Duodenal mucosa (tissue), 2 donors: ENCODE measurements around the gene PSMC4.
"Not testable (repeated sequence)": the region's sequence is repeated elsewhere in the genome, so short reads cannot be mapped to it uniquely, and the experiment has no call there.

Source experiments
- H3K27ac ChIP-seq: one replicate; pipeline ENCODE4 v1.7.0; 2013; ENCODE audit warnings: low read depth, low read length
- H3K27me3 ChIP-seq, 2 donors: one replicate each; pipeline ENCODE4 v1.7.0; 2013; ENCODE audit warnings: low read length in 2 of 2, control low read depth in 1 of 2; ENCODE audit not compliant: insufficient read depth in 2 of 2, control insufficient read depth in 1 of 2
- H3K36me3 ChIP-seq, 2 donors: one replicate each; pipeline ENCODE4 v1.7.0; 2013; ENCODE audit warnings: low read length in 2 of 2, control low read depth in 1 of 2; ENCODE audit not compliant: insufficient read depth in 2 of 2, control insufficient read depth in 1 of 2
- H3K4me1 ChIP-seq, 2 donors: one replicate each; pipeline ENCODE4 v1.7.0; 2013; ENCODE audit warnings: low read length in 2 of 2, control low read depth in 1 of 2; ENCODE audit not compliant: insufficient read depth in 2 of 2, control insufficient read depth in 1 of 2
- H3K4me3 ChIP-seq, 2 donors: one replicate each; pipeline ENCODE4 v1.7.0; 2013; ENCODE audit warnings: low read length in 2 of 2, low read depth in 1 of 2
- H3K9ac ChIP-seq, 2 donors: one replicate each; pipeline ENCODE4 v1.7.0; 2013; ENCODE audit warnings: low read length in 2 of 2, low read depth in 1 of 2
- H3K9me3 ChIP-seq, 2 donors: one replicate each; pipeline ENCODE4 v1.7.0; 2013; ENCODE audit warnings: low read length in 2 of 2, control low read depth in 1 of 2; ENCODE audit not compliant: control insufficient read depth in 1 of 2

Gene PSMC4

GRCh38 chr19:39942366-39942730 lies 28.6 kb upstream of the PSMC4 start:
- Histone ChIP-seq H3K4me1 (peaks cover 40 to 46% of the 10 kb centered on the region in 2 donors), H3K9ac (no peak overlapping the region), H3K9me3 (no peaks in the 10 kb centered on the region), H3K36me3 (no peaks in the 10 kb centered on the region), H3K27ac (no peak overlapping the region), H3K4me3 (no peak overlapping the region), H3K27me3 (no peaks in the 10 kb centered on the region)

GRCh38 chr19:39943586-39943985 lies 27.4 kb upstream of the PSMC4 start:
- H3K4me3 ChIP-seq: peak overlapping the region in 1 of 2 donors; percentile 56
- peak overlapping the region; percentile 4 to 20 for H3K9ac ChIP-seq
- no peaks in the 10 kb centered on the region for H3K9me3 ChIP-seq
- H3K36me3 ChIP-seq: no peaks in the 10 kb centered on the region
- H3K27me3 ChIP-seq: no peaks in the 10 kb centered on the region
- peaks cover 40 to 46% of the 10 kb centered on the region in 2 donors for H3K4me1 ChIP-seq
- peak overlapping the region; percentile 90 for H3K27ac ChIP-seq

- Histone ChIP-seq H3K27ac (no peak overlapping the region), H3K4me3 (no peak overlapping the region), H3K36me3 (no peaks in the 10 kb centered on the region), H3K4me1 (peaks cover 29 to 38% of the 10 kb centered on the region in 2 donors), H3K9me3 (no peaks in the 10 kb centered on the region), H3K27me3 (no peaks in the 10 kb centered on the region), H3K9ac (no peak overlapping the region)
These were observed 24.4 kb upstream of the PSMC4 start for GRCh38 chr19:39946532-39946931.

- Histone ChIP-seq H3K4me3 (no peak overlapping the region), H3K27me3 (no peaks in the 10 kb centered on the region), H3K9me3 (no peaks in the 10 kb centered on the region), H3K9ac (no peak overlapping the region), H3K36me3 (no peaks in the 10 kb centered on the region), H3K27ac (no peak overlapping the region), H3K4me1 (peaks cover 11 to 15% of the 10 kb centered on the region in 2 donors)
These were observed 21.8 kb upstream of the PSMC4 start for GRCh38 chr19:39949026-39949747.

- Histone ChIP-seq H3K9ac (no peak overlapping the region), H3K4me3 (no peak overlapping the region), H3K36me3 (no peaks in the 10 kb centered on the region), H3K4me1 (peaks cover 0 to 2% of the 10 kb centered on the region in 2 donors), H3K27ac (no peak overlapping the region), H3K27me3 (no peaks in the 10 kb centered on the region), H3K9me3 (no peaks in the 10 kb centered on the region)
These were observed 19.8 kb upstream of the PSMC4 start for GRCh38 chr19:39951065-39951650.

- no peak overlapping the region for H3K4me3 ChIP-seq
- H3K27ac ChIP-seq: no peak overlapping the region
- H3K9me3 ChIP-seq: no peaks in the 10 kb centered on the region
- H3K36me3 ChIP-seq: no peaks in the 10 kb centered on the region
- no peaks in the 10 kb centered on the region for H3K27me3 ChIP-seq
- no peak overlapping the region for H3K9ac ChIP-seq
- peaks cover 0 to 2% of the 10 kb centered on the region in 2 donors for H3K4me1 ChIP-seq
These were observed 19.3 kb upstream of the PSMC4 start for GRCh38 chr19:39951686-39952085.

GRCh38 chr19:39953915-39954314 lies 17.1 kb upstream of the PSMC4 start:
- Histone ChIP-seq H3K4me1 (peaks cover 0 to 2% of the 10 kb centered on the region in 2 donors), H3K27me3 (no peaks in the 10 kb centered on the region), H3K9ac (no peak overlapping the region), H3K27ac (no peak overlapping the region), H3K36me3 (no peaks in the 10 kb centered on the region), H3K4me3 (no peak overlapping the region), H3K9me3 (no peaks in the 10 kb centered on the region)

GRCh38 chr19:39957886-39958285 lies 13.1 kb upstream of the PSMC4 start:
- H3K4me1 ChIP-seq: not testable (repeated sequence)

GRCh38 chr19:39958942-39959341 lies 12.0 kb upstream of the PSMC4 start:
- not testable (repeated sequence) for H3K4me3 ChIP-seq, H3K36me3 ChIP-seq, H3K9me3 ChIP-seq, H3K27ac ChIP-seq, H3K4me1 ChIP-seq, H3K27me3 ChIP-seq, H3K9ac ChIP-seq

More at GRCh38 chr19:39957886-39958285, 13.1 kb upstream of the PSMC4 start:
- not testable (repeated sequence) for H3K27me3 ChIP-seq, H3K9ac ChIP-seq, H3K4me3 ChIP-seq, H3K27ac ChIP-seq, H3K36me3 ChIP-seq, H3K9me3 ChIP-seq

GRCh38 chr19:39959407-39959806 lies 11.6 kb upstream of the PSMC4 start:
- H3K27ac ChIP-seq, H3K9ac ChIP-seq, H3K4me3 ChIP-seq, H3K4me1 ChIP-seq, H3K9me3 ChIP-seq, H3K36me3 ChIP-seq, H3K27me3 ChIP-seq: not testable (repeated sequence)
